GM04503 (cell line): Measurements from ENCODE around the gene TTC27.
A peak's percentile ranks its signal among the peaks of the same experiment; 100 is the strongest.

ENCODE experiments used
- DNase-seq: peaks from one replicate; pipeline ENCODE4 v3.0.0-alpha.2; 2012; ENCODE audit warnings: low read depth

Gene TTC27

GRCh38 chr2:32668254-32668653, 40.4 kb downstream of the TTC27 start:
- no peak for DNase-seq

- peak; percentile 44 for DNase-seq
These were observed 44.2 kb downstream of the TTC27 start for GRCh38 chr2:32671885-32672533.

GRCh38 chr2:32678825-32679224, 51.0 kb downstream of the TTC27 start:
- no peak for DNase-seq

GRCh38 chr2:32680942-32681341, 53.1 kb downstream of the TTC27 start:
- DNase-seq: no peak

- DNase-seq: no peak
These were observed 55.8 kb downstream of the TTC27 start for GRCh38 chr2:32683520-32684086.

GRCh38 chr2:32688541-32688940, 60.7 kb downstream of the TTC27 start:
- no peak for DNase-seq

GRCh38 chr2:32691678-32692077, 63.8 kb downstream of the TTC27 start:
- DNase-seq: no peak

- no peak for DNase-seq
These were observed 68.6 kb downstream of the TTC27 start for GRCh38 chr2:32696439-32696838.

- DNase-seq: peak; percentile 49
These were observed 69.3 kb downstream of the TTC27 start for GRCh38 chr2:32697156-32697555.

- DNase-seq: no peak
These were observed 71.3 kb downstream of the TTC27 start for GRCh38 chr2:32699151-32699550.

GRCh38 chr2:32701806-32702205, 74.0 kb downstream of the TTC27 start:
- no peak for DNase-seq

GRCh38 chr2:32702303-32703064, 74.6 kb downstream of the TTC27 start:
- no peak for DNase-seq

- DNase-seq: no peak
These were observed 79.1 kb downstream of the TTC27 start for GRCh38 chr2:32706815-32707579.

GRCh38 chr2:32711219-32711618, 83.4 kb downstream of the TTC27 start:
- DNase-seq: no peak

- DNase-seq: no peak
These were observed 84.2 kb downstream of the TTC27 start for GRCh38 chr2:32711908-32712501.

GRCh38 chr2:32712870-32713269, 85.0 kb downstream of the TTC27 start:
- DNase-seq: no peak

GRCh38 chr2:32714521-32714920, 86.7 kb downstream of the TTC27 start:
- no peak for DNase-seq

GRCh38 chr2:32715391-32715841, 87.6 kb downstream of the TTC27 start:
- DNase-seq: no peak

GRCh38 chr2:32715981-32716380, 88.1 kb downstream of the TTC27 start:
- no peak for DNase-seq

- DNase-seq: no peak
These were observed 88.7 kb downstream of the TTC27 start for GRCh38 chr2:32716598-32716997.

GRCh38 chr2:32718752-32719151, 90.9 kb downstream of the TTC27 start:
- DNase-seq: no peak

- no peak for DNase-seq
These were observed 91.6 kb downstream of the TTC27 start for GRCh38 chr2:32719430-32719829.
